Ishikawa (cell line): Measurements from ENCODE around the gene SLC43A1.

Experiments used
- CEBPB ChIP-seq: IDR thresholded peaks from 2 replicates; pipeline ENCODE4 v1.6.1; 2012
- YY1 ChIP-seq: IDR thresholded peaks from 2 replicates; pipeline ENCODE4 v1.6.1; 2012; ENCODE audit warnings: low read depth

The SLC43A1 gene

GRCh38 chr11:57434640-57435546 lies 80.6 kb downstream of the SLC43A1 start:
- TF ChIP-seq YY1 (no peak), CEBPB (peak; percentile 41; the same call in 1 of the 2 replicates)
